Kidney epithelial cell (primary cell): ENCODE data around the gene IKZF3. TPM values are rescaled to one million over a fixed set of nuclear protein-coding genes. Genes with fewer than 3 reads are reported as not detected.

Source experiments
- DNase-seq: peaks from one replicate; pipeline ENCODE4 v3.0.0-alpha.2; 2010; ENCODE audit warnings: low read depth
- H3K27me3 ChIP-seq: 2 replicates; pipeline ENCODE4 v1.6.0; 2011; ENCODE audit warnings: low read length; ENCODE audit not compliant: control insufficient read depth, insufficient read depth
- H3K36me3 ChIP-seq: 2 replicates; pipeline ENCODE4 v1.5.1; 2011; ENCODE audit warnings: low read length; ENCODE audit not compliant: control insufficient read depth, insufficient read depth
- H3K4me3 ChIP-seq: 2 replicates; pipeline ENCODE4 v1.5.1; 2011; ENCODE audit warnings: low read depth, mild to moderate bottlenecking, control low read depth, low read length
- total RNA-seq: library from RNA; depleted of rRNA; stranded (reverse); fragments of >200 nt; gene quantifications from 2 replicates; pipeline ENCODE4 v1.2.3, GENCODE V29; 2015
- TF ChIP-seq, protein P1 (sequence below): IDR thresholded peaks from 2 replicates; pipeline ENCODE4 v1.5.1; 2011; ENCODE audit warnings: mild to moderate bottlenecking, moderate library complexity, low read length, control low read depth, inconsistent platforms; ENCODE audit not compliant: insufficient read depth, poor library complexity, severe bottlenecking

The IKZF3 gene
- total RNA-seq, 1 donor from 2014 or later = 0.17 TPM

GRCh38 chr17:39818358-39819000 lies 45.6 kb downstream of the IKZF3 start:
- TF ChIP-seq, protein P1, sequence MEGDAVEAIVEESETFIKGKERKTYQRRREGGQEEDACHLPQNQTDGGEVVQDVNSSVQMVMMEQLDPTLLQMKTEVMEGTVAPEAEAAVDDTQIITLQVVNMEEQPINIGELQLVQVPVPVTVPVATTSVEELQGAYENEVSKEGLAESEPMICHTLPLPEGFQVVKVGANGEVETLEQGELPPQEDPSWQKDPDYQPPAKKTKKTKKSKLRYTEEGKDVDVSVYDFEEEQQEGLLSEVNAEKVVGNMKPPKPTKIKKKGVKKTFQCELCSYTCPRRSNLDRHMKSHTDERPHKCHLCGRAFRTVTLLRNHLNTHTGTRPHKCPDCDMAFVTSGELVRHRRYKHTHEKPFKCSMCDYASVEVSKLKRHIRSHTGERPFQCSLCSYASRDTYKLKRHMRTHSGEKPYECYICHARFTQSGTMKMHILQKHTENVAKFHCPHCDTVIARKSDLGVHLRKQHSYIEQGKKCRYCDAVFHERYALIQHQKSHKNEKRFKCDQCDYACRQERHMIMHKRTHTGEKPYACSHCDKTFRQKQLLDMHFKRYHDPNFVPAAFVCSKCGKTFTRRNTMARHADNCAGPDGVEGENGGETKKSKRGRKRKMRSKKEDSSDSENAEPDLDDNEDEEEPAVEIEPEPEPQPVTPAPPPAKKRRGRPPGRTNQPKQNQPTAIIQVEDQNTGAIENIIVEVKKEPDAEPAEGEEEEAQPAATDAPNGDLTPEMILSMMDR = no peak
- no peak for DNase-seq
- no peak overlapping the region for H3K4me3 ChIP-seq
- no peaks in the 10 kb centered on the region for H3K27me3 ChIP-seq
- H3K36me3 ChIP-seq = no peaks in the 10 kb centered on the region

GRCh38 chr17:39816272-39816671 lies 47.8 kb downstream of the IKZF3 start:
- H3K27me3 ChIP-seq = no peaks in the 10 kb centered on the region
- TF ChIP-seq, protein P1 = no peak
- no peak overlapping the region for H3K4me3 ChIP-seq
- H3K36me3 ChIP-seq = no peaks in the 10 kb centered on the region
- DNase-seq = no peak

DNA sequence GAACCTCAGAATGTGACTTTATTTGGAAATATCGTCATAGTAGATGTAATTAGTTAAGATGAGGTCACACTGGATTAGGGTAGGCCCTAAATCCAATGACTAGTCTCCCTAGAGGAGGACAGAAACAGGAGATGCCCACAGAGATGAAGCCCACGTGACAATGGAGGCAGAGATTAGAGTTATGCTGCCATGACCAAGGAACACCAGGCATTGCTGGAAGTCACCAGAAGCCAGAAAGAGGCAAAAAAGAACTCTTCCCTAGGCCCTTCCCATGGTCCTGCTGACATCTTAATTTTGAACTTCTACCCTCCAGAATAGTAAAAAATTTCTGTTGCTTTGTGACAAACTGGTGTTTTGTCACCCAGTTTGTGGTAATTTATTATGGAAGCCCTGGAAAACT lies 49.6 kb downstream of the IKZF3 start:
- TF ChIP-seq, protein P1 = no peak
- H3K4me3 ChIP-seq = no peak overlapping the region
- H3K27me3 ChIP-seq = no peaks in the 10 kb centered on the region
- H3K36me3 ChIP-seq = no peaks in the 10 kb centered on the region
- DNase-seq = no peak

GRCh38 chr17:39813631-39814030 lies 50.5 kb downstream of the IKZF3 start:
- TF ChIP-seq, protein P1 = no peak
- Histone ChIP-seq H3K36me3 (no peaks in the 10 kb centered on the region), H3K27me3 (no peaks in the 10 kb centered on the region), H3K4me3 (no peak overlapping the region)
- no peak for DNase-seq

- TF ChIP-seq, protein P1 = no peak
- H3K4me3 ChIP-seq = no peak overlapping the region
- DNase-seq = no peak
- no peaks in the 10 kb centered on the region for H3K27me3 ChIP-seq
- H3K36me3 ChIP-seq = no peaks in the 10 kb centered on the region
Measured at GRCh38 chr17:39812466-39812865, 51.6 kb downstream of the IKZF3 start.
